NCI-H748 (cell line): ENCODE data around the gene PABPC1L.
A peak's percentile ranks its signal among the peaks of the same experiment; 100 is the strongest.
"Not testable (repeated sequence)": the region's sequence is repeated elsewhere in the genome, so short reads cannot be mapped to it uniquely, and the experiment has no call there.

ENCODE experiments used
- DNase-seq: peaks from one replicate; lab custom pipeline; 2025; ENCODE audit not compliant: unreplicated experiment; lab: John Stamatoyannopoulos, UW

Gene PABPC1L

DNA sequence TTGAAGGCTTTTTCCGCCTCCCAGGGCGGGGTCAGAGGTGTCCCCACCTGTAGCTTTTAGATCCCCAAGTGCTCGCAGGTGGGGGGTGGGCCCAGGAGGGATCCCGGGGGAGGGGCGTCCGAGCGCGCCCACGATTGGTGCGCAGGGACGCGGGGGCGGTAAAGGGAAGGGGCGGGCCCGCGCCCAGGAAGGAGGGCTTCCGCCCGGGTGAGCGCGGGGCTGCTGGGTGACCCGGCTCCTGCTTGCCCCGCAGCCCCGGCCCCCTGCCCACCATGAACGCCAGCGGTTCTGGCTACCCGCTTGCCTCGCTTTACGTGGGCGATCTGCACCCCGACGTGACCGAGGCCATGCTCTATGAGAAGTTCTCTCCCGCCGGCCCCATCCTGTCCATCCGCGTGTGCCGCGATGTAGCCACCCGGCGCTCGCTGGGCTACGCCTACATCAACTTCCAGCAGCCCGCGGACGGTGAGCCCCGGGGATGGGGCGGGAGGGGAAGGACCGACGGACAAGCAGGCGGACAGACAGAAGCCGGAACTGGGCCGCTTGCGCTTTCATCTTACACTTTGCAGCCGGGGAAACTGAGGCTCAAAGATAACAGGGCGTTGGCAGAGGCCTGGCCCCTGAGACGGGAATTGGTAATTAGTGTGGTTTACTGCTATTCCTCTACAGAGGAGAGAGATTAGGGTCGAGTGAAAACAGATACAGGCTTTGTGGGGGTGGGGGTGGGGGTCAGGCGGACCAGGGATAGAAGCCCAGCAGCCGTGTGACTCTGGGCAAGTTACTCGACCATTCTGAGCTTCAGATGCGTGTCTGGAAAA is at the start of gene PABPC1L:
Gene PABPC1L, plus strand, starts transcription at position 189 of the 818 bp plus-strand sequence. Its CDS starts 84 bp downstream, at position 273.
- DNase-seq, result peak; percentile 82

DNA sequence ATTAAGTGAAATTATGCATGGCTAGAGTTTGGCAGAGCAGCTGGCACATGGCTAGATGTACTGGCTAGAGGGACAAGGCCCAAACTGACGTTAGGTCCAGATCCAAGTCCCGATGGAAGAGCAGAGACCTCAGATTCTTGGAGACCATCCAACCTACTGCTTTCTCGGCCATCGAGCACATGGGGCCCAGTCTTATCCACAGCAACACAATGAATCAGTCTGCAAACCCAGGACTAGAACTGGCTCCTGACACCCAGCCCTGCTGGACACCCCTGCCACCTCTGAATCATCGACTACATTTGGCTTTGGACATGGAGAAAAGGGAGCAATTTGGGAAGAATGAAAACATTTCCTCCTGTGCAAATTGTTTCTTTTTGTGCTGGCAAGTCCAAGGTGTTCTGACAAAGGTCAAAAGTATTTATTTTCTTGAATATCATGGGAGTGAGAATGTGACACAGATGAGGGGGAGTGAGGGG is 48.3 kb upstream of the PABPC1L start:
- no peak for DNase-seq

- no peak for DNase-seq
Observed at GRCh38 chr20:44862286-44862685, 47.6 kb upstream of the PABPC1L start.

- DNase-seq, result peak; percentile 28
Observed at GRCh38 chr20:44863365-44864084, 46.3 kb upstream of the PABPC1L start.

DNA sequence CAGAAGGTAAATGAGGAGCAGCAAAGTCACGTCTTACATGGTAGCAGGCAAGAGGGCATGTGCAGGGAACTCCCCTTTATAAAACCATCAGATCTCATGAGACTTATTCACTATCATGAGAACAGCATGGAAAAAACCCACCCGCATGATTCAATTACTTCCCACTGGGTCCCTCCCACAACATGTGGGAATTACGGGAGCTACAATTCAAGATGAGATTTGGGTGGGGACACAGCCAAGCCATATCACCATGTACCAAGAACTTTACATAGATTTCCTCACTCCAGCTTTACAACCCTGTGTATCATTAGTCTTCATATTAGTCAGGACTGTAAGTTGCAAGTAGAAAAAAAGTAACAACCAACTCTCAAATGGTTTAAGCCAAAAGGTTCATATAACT is 45.4 kb upstream of the PABPC1L start:
- DNase-seq, result not testable (repeated sequence)

- no peak for DNase-seq
Observed at GRCh38 chr20:44866703-44867335, 43.0 kb upstream of the PABPC1L start.

DNA sequence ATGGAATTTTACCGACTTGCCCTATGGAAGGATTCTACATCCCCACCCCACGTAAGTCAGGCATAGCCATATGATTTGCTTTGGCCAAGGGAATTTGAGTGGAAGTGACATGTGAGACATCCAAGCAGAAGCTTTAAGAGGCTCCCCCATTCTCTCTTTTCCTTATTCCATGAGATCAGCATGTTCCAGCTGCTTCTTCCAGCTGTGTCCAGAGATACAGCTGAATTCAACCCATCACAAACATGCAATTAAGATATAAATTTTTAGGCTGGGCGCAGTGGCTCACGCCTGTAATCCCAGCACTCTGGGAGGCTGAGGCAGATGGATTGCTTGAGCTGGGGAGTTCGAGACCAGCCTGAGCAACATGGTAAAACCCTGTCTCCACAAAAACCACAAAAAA is 40.4 kb upstream of the PABPC1L start:
- DNase-seq, result no peak

DNA sequence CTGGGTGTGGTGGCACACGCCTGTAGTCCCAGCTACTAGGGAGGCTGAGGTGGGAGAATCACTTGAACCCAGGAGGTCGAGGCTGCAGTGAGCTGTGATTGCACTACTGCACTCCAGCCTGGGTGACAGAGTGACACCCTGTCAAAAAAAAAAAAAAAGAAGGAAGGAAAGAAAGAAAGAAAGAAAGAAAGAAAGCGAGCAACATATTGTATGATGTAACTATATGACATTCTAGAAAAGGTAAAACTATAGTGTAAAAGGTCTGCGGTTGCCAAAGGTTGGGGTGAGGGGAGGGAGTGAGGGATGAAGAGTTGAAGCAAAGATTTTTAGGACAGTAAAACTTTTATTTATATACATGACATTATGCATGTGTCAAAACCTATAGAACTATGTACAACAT is 27.5 kb upstream of the PABPC1L start:
- not testable (repeated sequence) for DNase-seq

DNA sequence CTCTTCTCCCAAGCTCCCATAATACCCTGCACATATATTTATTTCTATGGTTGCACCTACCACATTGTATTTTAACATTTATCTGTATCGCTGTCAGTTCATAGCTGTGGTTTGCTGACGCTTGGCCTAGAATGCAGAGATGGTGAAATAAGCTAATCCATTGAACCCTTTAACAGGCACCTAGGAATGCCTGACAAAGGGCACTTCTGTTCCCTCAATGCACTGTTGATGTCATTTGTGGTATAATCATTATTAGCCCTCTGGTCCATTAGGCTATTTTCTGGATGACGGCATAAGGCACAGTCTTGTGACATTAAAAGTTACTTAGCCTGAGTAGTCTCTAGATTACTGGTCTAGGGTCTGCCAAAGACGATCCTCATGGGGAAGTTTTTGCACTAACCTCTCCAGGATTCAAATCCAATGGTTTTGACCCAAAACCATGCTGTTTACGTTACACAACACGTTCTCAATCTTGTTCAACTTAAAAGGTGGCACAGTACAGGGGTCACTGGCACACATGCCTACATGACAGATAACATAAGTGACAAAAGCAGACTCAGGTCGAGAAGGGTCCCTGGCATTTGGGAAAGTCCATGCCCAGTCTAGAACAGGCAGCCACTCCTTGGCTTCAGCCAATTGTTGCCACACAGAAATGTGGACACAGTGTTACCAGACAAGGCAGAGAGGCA is 26.5 kb upstream of the PABPC1L start:
- no peak for DNase-seq

DNA sequence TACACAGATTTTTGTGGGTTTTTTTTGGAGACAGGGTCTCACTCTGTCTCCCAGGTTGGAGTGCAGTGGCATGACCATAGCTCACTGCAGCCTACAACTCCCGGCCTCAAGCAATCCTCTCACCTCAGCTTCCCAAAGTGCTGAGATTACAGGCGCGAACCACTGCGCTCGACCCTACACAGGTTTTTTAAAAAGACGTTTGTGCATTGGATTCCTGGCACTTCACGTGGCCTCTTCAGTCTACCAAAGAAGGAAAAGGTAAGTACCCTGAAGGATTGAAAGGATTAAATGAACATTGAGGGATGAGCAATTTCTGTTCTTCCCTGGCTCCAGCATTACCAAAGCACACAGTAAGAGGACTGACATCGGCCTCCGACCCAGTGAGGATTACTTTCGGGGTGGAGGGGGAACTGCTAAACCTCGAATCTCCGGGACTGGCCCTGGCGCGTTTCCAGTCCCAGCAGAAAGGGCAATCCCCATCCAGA is 24.9 kb upstream of the PABPC1L start:
- no peak for DNase-seq

- DNase-seq, result peak; percentile 96
Observed at GRCh38 chr20:44885392-44886265, 24.2 kb upstream of the PABPC1L start, which contains the start of gene YWHAB. Gene YWHAB, plus strand, starts transcription at chr20:44885705. Its CDS starts 15,829 bp downstream, at chr20:44901534.

- no peak for DNase-seq
Observed at GRCh38 chr20:44886266-44886651, 23.6 kb upstream of the PABPC1L start.

- no peak for DNase-seq
Observed at GRCh38 chr20:44886828-44887227, 23.0 kb upstream of the PABPC1L start.

GRCh38 chr20:44887466-44887865 is 22.4 kb upstream of the PABPC1L start:
- no peak for DNase-seq

- DNase-seq, result no peak
Observed at GRCh38 chr20:44888226-44889103, 21.4 kb upstream of the PABPC1L start.

GRCh38 chr20:44891826-44892225 is 18.0 kb upstream of the PABPC1L start:
- no peak for DNase-seq

DNA sequence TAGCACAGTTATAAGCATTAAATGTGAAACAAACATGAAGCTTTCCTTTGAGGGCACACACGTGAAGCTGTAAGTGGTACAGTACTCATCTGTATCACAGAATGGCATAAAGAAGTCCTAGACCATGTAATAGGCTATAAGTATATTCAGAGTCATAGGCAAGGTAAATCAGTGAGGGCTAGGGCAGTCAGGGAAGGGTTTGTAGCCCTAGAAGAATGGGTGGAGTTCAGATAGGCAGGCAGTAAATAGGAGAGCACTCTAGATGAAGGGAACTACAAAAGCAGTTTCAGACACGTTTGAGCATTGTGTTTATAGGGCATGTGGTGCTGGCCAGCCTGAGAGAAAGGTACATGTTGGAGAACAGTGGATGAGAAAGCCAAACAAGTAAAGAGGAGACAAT is 14.9 kb upstream of the PABPC1L start:
- no peak for DNase-seq

DNA sequence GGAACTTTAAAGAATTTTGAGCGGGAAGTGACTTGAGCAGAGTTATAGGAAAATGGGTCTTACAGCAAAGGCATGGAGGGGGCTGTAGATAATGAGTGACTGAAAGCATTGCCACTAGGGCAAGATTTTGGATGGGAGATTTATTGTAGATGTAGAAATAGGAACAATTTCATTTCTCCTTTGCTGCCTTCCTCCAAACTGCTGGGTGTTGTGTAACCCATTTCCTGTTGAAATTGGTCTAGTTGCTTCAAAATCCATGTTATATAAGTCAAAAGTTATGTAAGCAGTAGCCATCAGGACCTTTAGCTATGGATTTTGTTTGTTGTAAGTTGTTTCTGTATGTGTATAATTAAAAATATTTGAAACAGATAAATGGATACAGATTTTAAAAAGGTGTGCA is 13.3 kb upstream of the PABPC1L start:
- no peak for DNase-seq

GRCh38 chr20:44897133-44897532 is 12.7 kb upstream of the PABPC1L start:
- no peak for DNase-seq
